Measurements from ENCODE around the gene SRPRA.

GRCh38 chr11:126214441-126214840 is 54.3 kb downstream of the SRPRA start:
- TF ChIP-seq EZH2 (IDR thresholded peaks at IDR 0.05; ENCODE audit: borderline replicate concordance, low read length), result no peak
- TF ChIP-seq CTCF (conservative IDR thresholded peaks at IDR 0.05 in 1 of 2, IDR thresholded peaks at IDR 0.05 in 1 of 2; ENCODE audit: extremely low read depth in 1 of 2, insufficient read depth in 1 of 2, low read depth in 1 of 2, low read length in 2 of 2), result no peak

All from mammary epithelial cell (primary cell).